GM18861 (cell line): ENCODE data around the gene THSD7A.

Experiments used
- ATAC-seq: cut with Tn5 transposase; IDR thresholded peaks from one replicate; pipeline ENCODE4 v1.9.1; 2021; ENCODE audit not compliant: unreplicated experiment

THSD7A gene

GRCh38 chr7:11753433-11753832 is 78.6 kb downstream of the THSD7A start:
- ATAC-seq = no peak

DNA sequence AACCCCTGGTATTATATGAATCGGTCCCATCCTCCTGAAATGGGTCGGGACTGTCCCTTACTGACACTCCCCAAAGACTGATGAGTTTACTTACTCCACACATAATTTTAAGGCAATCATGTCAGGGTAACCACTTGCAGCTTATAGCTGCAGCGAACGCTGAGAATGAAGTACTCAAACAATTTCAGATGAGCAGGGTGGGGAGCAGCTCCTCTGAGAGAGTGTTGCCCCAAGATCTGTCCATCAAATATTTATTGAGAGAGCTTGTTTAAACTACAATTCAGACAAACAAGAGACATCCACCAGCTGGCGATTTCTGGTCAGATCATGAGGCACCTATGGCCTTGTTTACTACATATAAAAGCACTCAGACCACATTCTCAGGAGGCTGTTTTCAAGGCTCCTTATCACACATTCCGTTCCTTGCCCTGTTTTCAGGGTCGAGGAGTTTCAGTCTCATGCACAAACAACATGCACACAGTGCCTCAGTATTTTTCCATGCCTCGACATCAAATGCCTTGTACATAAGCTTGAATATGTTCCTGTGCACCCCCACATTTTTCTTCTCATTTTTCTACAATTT is 80.1 kb downstream of the THSD7A start:
- no peak for ATAC-seq

DNA sequence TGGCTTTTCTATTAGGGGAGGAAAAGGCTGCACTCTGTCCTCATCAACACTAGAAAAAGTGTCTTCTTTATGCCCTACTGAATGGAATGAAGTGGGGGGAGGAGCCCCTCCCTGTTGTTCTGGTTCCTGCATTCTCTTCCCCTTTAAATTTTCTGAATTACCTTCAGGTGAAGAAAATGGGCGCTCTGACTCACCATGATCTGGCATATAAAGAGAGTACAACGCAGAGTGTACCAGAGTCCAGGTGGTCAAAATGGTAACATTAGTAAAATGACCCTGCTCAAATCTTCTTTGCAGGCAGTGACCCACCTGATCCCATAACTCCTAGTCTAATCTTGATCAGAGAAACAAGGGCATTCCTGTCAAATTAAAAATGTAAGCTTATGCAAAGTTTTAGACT is 80.7 kb downstream of the THSD7A start:
- no peak for ATAC-seq

GRCh38 chr7:11750191-11750590 is 81.8 kb downstream of the THSD7A start:
- ATAC-seq = no peak

DNA sequence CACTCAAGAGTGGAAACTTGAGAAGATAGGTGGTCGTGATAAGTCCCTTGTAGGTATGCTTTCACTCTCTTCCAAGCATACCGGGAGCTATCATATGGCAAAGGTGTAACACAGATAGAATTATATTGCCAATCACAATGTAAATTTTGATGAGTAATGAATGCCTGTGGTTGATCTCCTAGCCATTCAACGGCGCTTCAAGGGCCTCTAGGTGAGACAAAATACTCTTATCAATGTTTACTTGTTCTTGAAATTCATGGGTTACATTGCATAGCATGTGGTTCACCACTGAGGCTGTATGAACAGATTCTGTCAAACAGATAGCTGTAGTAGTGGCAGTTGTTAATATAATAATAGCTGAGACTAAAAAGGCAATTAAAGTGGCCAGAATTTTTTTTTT is 82.4 kb downstream of the THSD7A start:
- ATAC-seq = no peak

GRCh38 chr7:11748884-11749283 is 83.1 kb downstream of the THSD7A start:
- no peak for ATAC-seq

DNA sequence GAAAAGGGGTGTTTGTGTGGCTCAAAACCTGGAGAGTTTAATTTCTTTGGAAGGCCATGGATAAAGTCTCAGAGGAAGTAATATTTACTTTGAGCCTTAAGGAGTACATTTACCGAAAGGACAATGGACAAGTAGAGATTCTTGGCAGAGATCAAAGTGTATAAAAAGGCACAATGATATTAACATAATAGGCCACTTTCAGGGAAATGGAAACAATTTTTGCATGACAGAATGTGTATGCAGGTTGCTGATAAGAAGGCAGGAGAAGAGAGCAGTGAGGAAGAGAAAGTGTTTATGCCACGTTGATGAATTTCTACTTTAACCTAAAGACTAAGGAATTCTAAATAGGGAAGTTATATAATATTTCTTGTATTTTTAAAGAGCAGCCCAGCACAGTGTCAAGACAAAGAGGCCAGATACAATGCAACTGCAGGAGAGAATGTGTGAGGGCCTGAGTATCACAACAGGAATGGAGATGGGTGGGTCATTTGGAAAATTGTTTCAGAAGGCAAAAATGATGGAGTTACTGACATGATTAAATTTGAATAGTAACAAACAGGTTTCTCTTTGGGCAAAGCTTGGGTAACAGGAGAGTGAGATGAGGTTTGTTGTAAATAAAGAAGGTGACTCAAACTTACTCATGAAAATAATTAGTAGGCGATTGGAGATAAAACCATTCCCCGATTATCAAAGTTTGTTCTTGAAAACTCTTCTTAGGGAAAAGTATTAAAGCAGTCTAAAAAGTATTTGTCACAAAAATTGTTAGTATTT is 84.1 kb downstream of the THSD7A start:
- no peak for ATAC-seq

DNA sequence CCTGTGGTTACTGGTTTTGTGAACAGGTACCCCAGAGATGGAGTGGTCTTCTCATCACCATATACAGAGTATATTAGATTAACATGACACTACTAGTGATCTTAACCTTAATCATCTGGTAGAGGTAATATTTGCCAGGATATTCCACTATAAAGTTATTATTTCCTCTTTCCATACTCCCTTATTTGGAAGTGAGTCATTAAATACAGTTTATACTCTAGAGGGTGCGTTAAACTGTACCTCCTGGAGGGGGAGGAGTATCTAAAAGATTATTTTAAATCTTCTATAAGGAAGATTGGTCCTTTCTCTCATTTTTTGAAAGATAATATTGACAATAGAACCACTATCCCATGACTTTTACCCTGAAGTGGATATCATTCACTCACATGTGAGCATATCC is 85.4 kb downstream of the THSD7A start:
- no peak for ATAC-seq

DNA sequence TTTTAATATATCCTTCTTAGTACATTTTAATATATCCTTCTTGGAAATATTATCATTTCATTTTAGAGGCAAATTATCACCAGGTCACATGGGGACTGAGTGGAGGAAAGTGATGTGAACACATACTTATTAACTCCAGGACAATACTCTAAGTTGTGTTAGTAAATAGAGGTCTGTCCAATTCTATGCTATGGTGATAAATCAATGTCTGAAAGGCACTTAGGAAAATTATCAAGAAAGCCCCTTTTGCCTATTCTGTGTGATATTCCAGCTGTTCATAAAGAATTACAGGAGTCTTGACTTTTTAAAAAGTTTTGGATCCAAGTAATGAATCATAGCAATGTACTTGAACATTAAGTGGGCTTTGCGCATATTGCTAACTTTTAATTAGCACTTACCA is 88.5 kb downstream of the THSD7A start:
- ATAC-seq = no peak

DNA sequence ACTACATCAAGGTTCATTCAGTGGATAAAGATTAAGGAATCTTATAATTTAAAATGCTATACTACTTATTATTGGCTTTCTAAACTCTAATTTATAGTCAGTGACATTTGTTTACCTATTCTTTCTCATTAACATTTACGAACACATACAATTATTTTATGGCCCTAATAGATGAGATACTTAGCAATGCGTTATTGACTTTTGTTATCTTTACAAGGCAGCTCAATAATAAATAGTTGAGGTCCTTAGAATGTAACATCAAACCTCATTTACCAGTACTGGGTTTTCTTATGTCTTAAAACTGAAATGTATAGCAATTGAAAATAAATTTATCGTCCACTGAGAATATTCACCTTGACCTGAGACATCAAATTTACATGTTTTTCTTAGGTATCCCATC is 89.0 kb downstream of the THSD7A start:
- no peak for ATAC-seq

DNA sequence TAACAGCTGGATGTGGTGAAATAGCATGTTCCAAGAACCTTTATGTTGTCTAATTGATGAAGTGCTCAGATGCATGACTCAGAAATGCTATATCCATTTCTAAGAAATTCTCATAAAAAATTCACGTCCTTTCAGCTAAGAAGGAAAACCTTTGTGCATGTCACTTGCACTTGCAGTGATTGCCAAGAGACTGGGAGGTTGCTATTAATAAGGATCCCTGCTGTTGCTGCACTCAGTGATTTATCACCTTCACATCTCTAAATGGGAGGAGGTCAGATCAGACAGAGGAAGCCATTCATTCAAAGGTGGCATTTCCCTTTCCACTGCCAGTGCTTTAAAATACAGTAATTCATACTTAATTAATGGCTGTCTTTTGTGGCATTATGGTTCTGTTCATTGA is 89.5 kb downstream of the THSD7A start:
- no peak for ATAC-seq

DNA sequence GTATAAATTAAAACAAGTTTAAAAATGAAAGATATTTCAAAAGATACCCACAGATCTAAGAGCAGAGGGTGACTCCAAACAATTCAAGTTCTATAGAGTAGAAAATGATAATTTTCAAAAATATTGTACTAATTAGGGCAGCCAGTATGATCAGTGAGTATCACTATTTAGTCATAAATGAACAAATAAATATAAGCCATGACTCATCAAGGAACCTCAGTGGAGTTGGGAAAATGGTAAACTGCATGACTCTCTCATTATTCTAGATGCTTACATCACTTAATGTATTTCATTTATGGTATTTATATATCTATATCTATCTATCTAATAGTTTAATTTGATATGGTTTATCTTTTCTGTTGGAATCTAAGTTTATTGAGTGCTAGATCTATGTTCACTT is 94.3 kb downstream of the THSD7A start:
- ATAC-seq = no peak

GRCh38 chr7:11732207-11732606 is 99.8 kb downstream of the THSD7A start:
- no peak for ATAC-seq

DNA sequence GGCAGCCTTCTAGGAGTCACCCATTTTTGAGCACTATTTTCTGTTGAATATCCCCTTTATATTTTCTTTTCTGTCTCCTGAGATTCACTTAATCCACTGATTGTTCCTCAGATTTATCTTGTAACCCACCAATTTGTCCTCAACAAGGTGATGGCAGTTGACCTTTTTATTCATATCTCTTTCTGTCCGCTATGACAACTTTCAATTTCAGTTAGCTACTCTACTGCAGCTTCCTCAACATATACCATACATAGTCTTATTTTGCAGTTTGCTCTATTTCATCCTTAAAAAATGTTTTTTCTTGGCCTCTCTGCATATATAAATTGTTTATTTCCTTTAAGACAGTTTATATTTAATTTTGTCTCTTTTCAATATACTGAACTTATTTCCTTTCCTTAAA is 101.3 kb downstream of the THSD7A start:
- ATAC-seq = no peak

DNA sequence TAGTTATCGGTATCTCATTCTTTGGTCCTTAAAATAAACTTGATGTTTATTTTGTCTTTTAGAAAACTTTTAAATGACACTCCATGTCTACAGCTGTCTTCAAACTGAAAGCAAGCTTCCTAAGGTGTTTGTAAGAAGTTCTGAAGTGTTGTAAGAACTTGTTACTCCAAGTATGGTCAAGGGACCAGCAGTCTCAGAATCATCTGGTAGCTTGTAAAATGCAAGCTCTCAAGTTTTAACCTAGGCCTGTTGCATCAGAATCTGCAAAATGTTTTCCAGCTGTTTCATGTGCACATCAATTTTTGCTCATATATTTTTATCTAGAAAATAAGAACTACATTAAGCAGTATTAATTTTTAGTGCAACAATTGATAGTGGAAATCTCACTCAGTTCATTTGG is 104.1 kb downstream of the THSD7A start:
- no peak for ATAC-seq

GRCh38 chr7:11726794-11727155 is 105.2 kb downstream of the THSD7A start:
- ATAC-seq = no peak

DNA sequence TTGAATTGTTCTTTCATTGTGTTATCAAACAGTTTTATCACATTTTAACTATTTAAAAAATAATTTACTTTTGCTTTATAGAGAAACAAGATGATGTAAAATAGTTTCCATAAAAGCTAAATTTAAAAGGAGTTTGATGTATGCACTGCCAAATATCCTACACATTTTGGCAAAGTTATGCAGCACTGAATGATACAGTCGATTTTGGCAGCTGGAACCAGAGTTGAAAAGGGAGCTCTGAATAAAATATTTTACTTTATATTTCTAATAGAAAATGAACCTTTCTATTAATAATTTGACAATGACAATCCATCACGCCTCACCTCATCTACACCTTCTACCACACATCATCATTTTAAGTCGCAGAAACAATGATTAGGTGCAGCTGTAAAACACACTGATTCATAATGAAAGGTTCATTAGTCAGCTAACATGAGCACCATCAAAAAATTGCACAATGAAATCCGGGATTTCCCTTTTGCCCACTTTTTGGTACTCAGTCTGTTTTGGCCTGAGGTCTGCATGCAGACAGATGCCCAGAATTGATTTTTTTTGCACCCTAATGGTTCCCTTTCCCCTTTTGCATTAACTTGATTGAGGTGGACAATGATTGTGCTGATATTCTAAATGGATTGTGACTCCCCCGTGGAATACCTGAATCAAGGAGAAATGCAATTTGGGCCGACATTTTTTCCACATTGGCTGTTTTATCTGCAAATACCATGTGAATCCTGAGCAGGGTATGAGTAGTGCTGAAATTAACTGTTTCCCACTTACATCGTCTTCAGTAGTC is 105.8 kb downstream of the THSD7A start:
- ATAC-seq = no peak

DNA sequence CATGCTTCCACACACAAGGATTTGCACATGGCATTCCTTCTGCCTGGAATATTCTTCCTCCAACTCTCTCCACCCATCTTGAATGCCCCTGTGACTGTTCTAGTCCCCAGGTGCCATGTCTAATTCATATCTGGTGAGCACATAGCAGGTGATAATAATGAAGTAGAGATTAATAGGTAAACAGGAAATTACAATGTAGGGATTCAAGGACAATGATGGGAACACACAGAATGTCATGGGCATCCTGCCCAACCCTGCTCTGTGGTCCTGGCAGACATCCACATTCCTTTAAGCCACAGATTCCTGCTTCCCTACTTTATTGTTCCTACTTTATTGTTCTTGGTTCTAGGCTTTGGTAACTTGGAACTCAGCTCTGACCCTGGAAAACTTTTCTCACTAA is 115.8 kb downstream of the THSD7A start:
- no peak for ATAC-seq

- ATAC-seq = no peak
Observed at GRCh38 chr7:11714676-11715075, 117.3 kb downstream of the THSD7A start.

- ATAC-seq = no peak
Observed at GRCh38 chr7:11714205-11714604, 117.8 kb downstream of the THSD7A start.

GRCh38 chr7:11713352-11713751 is 118.6 kb downstream of the THSD7A start:
- no peak for ATAC-seq

DNA sequence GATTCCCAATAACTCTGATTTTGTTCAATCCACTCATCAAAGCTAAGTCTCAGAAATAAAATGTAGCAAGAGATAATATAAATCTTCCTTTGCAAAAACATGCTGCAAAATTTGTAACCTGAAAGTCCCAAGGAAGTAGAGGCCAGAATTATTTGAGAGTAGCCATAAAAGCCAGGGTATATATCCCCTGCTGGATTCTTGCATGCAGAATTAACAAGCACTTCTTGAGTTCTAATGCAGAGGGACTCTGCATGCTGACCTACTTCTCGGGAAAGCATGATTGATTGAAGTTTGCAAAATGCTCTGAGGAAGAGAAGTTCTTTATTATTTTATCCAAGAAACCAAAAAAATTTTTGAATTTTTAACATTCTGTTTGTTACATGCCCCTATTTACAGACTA is 121.6 kb downstream of the THSD7A start:
- no peak for ATAC-seq
